Measurements from ENCODE around the gene TTC12.

DNA sequence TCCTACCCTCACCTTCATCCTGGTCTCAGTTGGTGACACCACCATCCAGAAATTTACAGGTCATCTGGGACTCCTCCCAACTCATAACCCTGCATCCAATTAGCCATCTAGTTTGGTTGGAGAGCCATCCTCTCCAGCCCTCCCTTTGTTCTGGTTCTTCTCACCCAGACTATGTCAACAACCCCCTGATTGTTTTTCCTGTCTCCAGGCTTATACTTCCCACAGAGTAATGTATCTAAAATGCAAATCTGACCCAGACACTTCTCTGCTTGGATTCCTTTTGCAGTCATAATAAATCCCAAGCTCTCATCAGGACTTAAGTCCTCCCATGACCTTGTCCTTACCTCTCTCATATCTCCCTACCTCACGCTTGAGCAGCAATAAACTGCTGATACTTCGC, 3.0 kb downstream of the TTC12 start:
- TF ChIP-seq CTCF (IDR thresholded peaks at IDR 0.05) (no peak), POLR2A (IDR thresholded peaks at IDR 0.05) (no peak)

Data from body of pancreas (tissue), 4 donors.